ENCODE results near the gene SCARB1.

Gene SCARB1

GRCh38 chr12:124906606-124907261 is 43.1 kb upstream of the SCARB1 start:
- TF ChIP-seq EZH2 (IDR thresholded peaks at IDR 0.05; ENCODE audit: borderline replicate concordance, low read length): no peak
- peak; percentile 100 for TF ChIP-seq CTCF (IDR thresholded peaks at IDR 0.05; ENCODE audit: low read length)
- no peaks in the 10 kb centered on the region for H3K79me2 ChIP-seq (ENCODE audit: insufficient read depth, low read length)
- no peaks in the 10 kb centered on the region for H3K9me3 ChIP-seq (ENCODE audit: low read length)
- H3K4me3 ChIP-seq (ENCODE audit: low read depth, low read length, poor library complexity, severe bottlenecking): no peak overlapping the region
- no peaks in the 10 kb centered on the region for H3K9me2 ChIP-seq (ENCODE audit: low read depth, low read length)
- H2AFZ ChIP-seq (ENCODE audit: low read length): no peak overlapping the region
- H3F3A ChIP-seq (ENCODE audit: insufficient read depth, low read length): peaks cover 24% of the 10 kb centered on the region
- peaks cover 8% of the 10 kb centered on the region for H3K4me1 ChIP-seq (ENCODE audit: insufficient read depth, low read length, severe bottlenecking)
- no peak overlapping the region for H3K27ac ChIP-seq (ENCODE audit: low read depth, low read length, poor library complexity, severe bottlenecking)
- H3K4me2 ChIP-seq (ENCODE audit: low read length): no peak overlapping the region
- H3K27me3 ChIP-seq (ENCODE audit: insufficient read depth, low read length): no peaks in the 10 kb centered on the region
- H4K20me1 ChIP-seq (ENCODE audit: insufficient read depth, low read length): no peaks in the 10 kb centered on the region
- peaks cover 14% of the 10 kb centered on the region for H3K36me3 ChIP-seq (ENCODE audit: insufficient read depth, low read length)
- H3K9ac ChIP-seq (ENCODE audit: low read length): no peak overlapping the region

DNA sequence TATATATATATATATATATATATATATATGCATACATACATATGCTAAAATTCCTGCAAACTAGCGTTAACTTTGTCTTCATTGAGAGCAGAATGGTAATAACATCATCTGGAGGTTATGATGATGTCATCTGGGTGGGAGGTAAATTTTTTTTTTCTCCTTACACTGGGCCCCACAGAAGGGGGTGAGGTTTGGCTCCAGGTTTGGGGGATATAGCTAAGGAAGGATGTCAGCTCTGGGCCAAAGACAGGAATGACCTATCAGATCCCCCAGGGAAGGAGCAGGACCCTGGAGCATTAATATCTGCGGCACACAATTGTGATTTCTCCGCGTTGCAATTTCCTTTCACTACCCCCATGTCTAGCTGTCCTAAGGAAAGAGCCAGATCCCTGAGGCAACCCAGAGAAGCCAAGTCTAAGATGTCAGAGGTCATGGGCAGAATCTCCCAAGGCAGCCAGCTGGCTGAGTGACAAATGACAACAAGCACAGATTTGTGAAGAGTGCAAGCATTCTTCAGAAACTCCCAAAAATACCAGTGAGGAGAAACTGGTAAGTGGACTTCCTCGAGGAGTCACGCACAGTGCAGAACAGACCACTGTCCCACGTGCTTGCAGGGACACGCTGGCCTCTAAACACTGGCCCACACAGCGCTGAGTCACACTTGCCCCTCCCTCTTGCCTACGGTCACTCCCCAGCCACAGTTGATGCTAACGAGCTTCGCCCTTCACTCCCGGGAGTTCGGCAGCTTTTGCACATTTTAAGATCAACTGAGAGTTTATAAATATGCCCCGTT is 40.8 kb upstream of the SCARB1 start:
- Histone ChIP-seq H4K20me1 (ENCODE audit: insufficient read depth, low read length) (no peaks in the 10 kb centered on the region), H3K4me1 (ENCODE audit: insufficient read depth, low read length, severe bottlenecking) (peaks cover 12% of the 10 kb centered on the region), H3K36me3 (ENCODE audit: insufficient read depth, low read length) (no peaks in the 10 kb centered on the region), H3K9ac (ENCODE audit: low read length) (no peak overlapping the region), H3K4me2 (ENCODE audit: low read length) (no peak overlapping the region), H3K4me3 (ENCODE audit: low read depth, low read length, poor library complexity, severe bottlenecking) (no peak overlapping the region), H3F3A (ENCODE audit: insufficient read depth, low read length) (peaks cover 4% of the 10 kb centered on the region), H3K9me3 (ENCODE audit: low read length) (no peaks in the 10 kb centered on the region), H3K79me2 (ENCODE audit: insufficient read depth, low read length) (no peaks in the 10 kb centered on the region), H2AFZ (ENCODE audit: low read length) (no peak overlapping the region), H3K9me2 (ENCODE audit: low read depth, low read length) (no peaks in the 10 kb centered on the region), H3K27ac (ENCODE audit: low read depth, low read length, poor library complexity, severe bottlenecking) (no peak overlapping the region), H3K27me3 (ENCODE audit: insufficient read depth, low read length) (no peaks in the 10 kb centered on the region)
- TF ChIP-seq CTCF (IDR thresholded peaks at IDR 0.05; ENCODE audit: low read length) (no peak), EZH2 (IDR thresholded peaks at IDR 0.05; ENCODE audit: borderline replicate concordance, low read length) (no peak)

DNA sequence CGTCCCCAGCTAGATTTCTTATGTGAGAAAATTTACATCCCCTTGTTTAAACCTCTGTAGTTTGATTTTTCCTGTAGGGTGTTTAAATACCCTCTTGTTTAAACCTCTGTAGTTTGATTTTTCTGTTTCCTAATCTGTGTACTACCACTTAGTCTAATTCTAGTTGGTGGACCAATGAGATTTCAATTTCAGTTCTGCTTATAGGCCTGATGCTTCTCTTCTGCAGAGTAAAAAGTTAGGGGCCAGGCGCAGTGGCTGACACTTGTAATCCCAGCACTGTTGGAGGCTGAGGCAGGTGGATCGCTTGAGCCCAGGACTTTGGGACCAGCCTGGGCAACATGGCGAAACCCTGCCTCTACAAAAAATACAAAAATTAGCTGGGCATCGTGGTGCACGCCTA is 39.3 kb upstream of the SCARB1 start:
- H3K4me1 ChIP-seq (ENCODE audit: insufficient read depth, low read length, severe bottlenecking): peaks cover 12% of the 10 kb centered on the region
- no peaks in the 10 kb centered on the region for H3K27me3 ChIP-seq (ENCODE audit: insufficient read depth, low read length)
- H3K36me3 ChIP-seq (ENCODE audit: insufficient read depth, low read length): no peaks in the 10 kb centered on the region
- TF ChIP-seq CTCF (IDR thresholded peaks at IDR 0.05; ENCODE audit: low read length) (no peak), EZH2 (IDR thresholded peaks at IDR 0.05; ENCODE audit: borderline replicate concordance, low read length) (no peak)
- no peaks in the 10 kb centered on the region for H4K20me1 ChIP-seq (ENCODE audit: insufficient read depth, low read length)
- H3K9ac ChIP-seq (ENCODE audit: low read length): no peak overlapping the region
- no peak overlapping the region for H2AFZ ChIP-seq (ENCODE audit: low read length)
- H3K79me2 ChIP-seq (ENCODE audit: insufficient read depth, low read length): no peaks in the 10 kb centered on the region
- H3F3A ChIP-seq (ENCODE audit: insufficient read depth, low read length): no peaks in the 10 kb centered on the region
- no peaks in the 10 kb centered on the region for H3K9me2 ChIP-seq (ENCODE audit: low read depth, low read length)
- no peak overlapping the region for H3K4me3 ChIP-seq (ENCODE audit: low read depth, low read length, poor library complexity, severe bottlenecking)
- no peak overlapping the region for H3K4me2 ChIP-seq (ENCODE audit: low read length)
- no peak overlapping the region for H3K27ac ChIP-seq (ENCODE audit: low read depth, low read length, poor library complexity, severe bottlenecking)
- H3K9me3 ChIP-seq (ENCODE audit: low read length): no peaks in the 10 kb centered on the region
